ENCODE results near the gene CSK.

CSK gene

DNA sequence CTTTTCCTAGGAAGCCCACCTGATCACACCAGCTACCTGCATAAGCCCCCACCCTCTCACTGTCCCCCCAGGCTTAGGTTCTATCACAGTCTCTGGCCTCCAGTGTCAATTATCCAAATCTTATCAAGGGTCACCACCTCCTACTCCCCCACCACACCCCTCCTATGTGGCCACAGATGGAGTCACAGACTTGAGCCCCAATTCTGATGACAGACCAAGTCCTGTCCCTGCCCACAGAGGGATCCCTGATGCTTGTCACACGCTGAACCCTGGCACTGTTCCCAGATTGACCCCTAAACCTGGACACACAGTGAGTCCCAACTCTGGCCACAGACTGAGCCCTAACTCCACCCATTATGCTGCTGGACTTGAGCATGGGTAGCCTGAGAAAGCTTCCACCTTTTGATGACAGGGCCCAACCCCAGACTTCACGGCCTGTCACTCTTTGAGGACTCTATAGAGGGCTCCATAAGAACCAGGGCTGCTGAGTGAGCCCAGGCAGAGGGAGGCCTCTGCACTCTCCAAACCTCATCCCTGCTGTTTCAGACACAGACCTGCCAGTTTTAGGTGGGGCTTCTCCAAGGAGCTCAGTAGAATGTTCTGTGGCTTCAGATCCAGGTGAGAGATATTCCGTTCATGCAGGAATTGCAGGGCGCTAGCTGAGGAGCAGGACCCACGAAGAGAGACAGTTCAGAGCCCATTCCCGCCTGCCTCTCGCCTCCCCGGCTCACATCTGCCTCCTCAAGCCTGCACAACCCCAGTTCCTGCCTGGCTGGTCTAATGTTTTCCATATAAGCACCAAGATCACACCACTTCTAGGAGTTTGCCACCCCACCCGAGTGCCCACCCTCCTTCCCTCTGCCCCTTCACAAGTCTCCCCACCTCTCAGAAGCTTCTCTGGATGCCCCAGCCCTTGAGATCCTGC is 59.2 kb downstream of the CSK start:
- DNase-seq, result no peak

DNA sequence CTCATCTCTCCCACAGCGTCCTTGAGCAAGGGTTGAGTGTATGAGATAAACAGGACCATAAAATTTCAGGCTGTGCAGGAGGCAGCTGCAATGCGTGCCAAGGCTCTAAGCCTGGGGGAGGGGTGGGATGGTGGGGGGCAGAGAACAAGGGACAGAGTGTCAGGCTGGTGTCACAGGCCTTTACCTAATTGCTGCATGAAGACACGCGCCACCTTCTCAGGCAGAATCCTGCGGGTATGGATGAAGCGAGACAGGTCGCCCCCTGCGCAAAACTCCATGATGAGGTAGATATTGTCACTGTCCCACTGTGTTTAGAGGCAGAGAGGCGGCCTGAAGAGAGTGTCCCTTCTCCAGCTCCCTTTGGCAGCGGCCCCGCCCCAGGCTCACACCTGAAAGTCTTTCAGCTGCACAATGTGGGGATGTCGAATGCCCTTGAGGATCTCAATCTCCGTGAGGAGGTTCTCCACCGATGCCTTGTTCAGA is 60.1 kb downstream of the CSK start:
- no peak for DNase-seq

DNA sequence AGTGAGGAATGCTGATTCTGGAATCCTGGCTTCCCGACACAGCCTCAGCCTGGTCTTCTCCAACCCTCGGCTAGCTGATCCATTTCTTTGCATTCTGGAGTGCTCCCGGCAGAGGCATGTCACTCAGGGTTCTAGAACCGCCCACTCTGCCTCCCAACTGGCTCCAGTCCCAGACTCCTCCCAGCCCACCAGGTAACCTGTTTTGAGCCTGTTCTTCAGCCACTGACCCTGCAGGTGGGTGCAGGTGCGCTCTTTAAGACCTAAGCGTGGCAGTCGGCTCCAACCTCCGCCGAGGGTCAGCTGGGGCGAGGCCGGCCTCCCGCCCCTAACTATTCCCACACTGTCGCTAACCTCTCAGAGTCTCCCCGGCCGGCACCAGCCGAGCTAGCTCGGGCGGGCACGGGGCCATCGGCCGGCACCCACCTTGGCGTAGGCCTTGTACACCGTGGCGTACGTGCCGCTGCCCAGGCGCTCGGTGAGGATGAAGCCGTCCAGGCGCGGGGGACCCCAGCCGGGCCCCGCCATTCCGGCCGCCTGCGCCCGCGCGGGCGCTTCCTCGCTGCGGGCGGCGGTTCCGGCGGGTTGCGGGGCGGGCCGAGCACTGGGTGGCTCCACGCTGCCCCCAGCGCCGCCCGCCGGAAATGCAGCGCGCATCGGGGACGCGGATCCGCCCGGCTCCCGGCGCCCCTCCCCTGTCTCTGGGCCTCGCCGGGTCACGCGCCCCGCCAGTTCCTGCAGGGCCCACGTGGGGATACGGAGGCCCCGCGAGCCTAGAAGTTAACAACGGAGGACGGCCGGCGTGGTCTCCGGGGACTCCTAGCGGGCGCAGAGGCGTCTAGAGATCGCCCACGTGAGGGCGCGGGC is 60.9 kb downstream of the CSK start, which contains the start of gene ULK3:
TSS of gene ULK3 (minus strand) at position 576 of the 864 bp plus-strand sequence. CDS start at position 525, 51 bp downstream.
- peak; percentile 49 to 94 (median 85) for DNase-seq

DNA sequence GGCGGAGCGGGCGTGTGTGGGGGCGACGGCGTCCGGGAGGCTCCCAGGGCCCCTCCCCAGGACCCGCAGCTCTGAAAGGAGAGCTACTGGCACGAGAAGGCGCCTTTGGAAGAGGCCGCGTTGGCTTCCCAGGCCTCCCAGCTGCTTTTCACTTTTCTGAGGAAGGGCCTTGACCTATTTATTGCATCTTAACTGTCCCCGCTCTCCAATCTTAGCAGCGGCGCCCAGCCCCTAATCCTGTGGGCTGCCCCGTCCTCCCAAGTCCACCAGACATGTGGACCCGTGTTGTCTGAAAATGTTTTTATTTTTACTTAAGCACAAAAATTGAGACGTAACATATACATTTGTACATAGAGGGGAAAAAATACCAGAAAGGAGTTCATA is 61.6 kb downstream of the CSK start:
- no peak for DNase-seq

DNA sequence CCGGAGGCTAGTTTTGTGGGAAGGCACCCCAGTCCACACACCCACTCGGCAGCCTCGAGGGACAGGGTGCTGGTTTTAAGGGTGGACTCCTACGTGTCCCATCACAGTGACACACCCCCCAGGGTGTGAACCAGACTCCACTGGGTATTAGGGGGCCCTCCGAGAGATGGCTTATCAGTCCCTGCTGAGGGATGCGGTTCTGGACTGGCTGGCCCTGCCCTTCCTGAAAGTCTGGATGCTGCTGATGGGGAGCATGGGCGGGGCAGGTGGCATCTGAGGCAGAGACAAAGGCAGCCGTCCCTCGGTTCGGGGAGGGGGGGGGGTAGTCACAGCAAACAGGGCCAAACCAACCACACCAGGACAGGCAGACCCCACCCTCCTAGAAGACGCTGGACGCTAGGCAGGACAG is 62.0 kb downstream of the CSK start:
- DNase-seq, result peak in 1 of 58 donors; percentile 24

DNA sequence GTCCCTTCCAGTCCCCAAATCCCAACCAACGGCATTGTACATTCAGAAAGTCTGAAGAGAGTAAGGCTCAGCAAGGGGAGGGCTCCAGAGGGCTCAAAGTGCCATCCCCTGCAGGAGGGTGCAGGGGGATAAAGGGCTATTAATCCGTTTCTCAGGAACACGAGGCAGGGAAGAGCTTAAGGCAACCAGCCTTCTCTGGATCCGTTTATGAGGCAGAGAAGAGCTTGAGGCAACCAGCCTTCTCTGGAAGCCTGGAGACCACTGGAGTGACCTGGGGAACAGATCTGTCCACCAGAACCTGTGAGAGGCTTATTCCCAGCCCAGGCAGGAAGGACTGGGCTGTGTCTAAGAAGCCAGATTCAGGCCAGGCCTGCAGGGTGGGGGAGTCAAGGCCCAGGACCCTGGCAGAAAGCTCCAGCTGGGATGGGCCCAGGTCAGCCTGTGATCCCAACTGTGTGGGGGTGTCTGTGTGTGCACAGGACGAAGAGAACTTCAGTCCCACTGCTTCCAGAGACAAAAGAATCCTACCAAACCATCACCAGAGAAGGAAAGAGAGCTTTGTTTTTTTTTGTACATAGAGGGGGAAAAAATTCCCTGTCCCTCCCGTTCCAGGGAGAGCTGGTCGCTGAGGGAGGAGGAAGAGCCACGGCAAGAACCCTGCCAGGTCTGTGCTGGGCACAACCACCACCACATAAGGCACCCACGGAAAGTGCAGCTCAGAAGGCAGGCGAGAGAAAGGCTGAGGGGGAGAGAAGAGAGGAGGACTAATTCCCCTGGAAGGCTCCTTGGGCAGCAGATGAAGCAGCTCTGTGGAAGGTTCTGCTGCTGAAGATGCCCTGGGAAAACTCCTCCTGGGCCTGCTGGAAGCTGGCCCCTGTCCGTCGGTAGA is 62.7 kb downstream of the CSK start:
- no peak for DNase-seq

DNA sequence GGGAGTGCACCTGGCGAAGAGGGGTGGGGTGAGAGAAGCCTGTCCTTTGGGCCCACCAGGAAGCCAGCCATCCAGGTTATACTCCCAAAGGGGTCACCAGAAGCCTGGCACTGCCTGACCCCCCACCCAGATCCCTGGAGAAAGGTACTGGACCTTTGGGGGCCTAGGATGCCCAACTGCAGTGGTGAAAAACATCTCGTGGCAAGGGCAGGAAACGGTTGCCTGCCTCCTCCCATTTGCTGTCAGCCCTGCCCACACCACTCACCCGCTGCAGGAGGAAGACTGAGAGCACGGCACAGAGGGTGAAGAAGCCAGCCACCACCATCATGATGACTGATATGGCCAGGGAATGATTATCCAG is 63.3 kb downstream of the CSK start:
- no peak for DNase-seq

DNA sequence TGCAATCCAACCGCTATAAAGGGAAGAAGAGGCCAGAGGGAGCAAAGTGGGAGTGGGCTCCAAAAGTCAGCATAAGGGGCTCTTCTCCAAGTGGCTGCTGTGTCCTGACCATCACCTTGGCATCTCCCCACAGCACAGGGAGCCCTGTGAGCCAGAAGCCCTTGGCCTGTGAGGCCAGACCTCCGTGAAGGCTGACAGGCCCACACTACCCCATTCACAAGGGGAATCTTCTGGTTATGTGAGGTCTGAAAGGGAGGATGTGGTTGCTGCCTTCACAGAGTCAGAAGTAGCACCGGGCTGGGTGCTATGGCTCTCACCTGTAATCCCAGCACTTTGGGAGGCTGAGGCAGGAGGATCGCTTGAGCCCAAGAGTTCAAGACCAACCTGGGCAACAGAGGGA is 63.7 kb downstream of the CSK start:
- no peak for DNase-seq

DNA sequence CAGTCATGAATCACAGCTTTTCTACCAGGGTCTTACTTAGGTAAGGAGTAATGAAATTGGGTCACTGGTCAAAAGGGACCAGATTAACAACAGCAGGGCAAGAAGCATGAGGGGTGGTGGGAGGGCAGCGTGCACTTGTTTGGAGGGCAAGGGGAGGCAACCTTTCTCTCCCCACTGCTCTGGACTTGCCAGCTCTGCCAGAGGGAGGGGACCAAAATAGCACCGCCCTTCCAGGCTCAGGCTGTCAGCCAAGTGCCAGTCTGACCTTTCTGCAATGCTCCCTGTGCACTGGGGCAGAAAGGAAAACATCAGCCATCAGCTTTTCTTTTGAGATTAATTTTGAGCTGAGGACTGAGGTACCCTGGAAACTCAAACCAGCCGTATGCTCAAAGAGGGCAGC is 65.6 kb downstream of the CSK start:
- peak in 15 of 58 donors; percentile 3 to 69 (median 22) for DNase-seq

DNA sequence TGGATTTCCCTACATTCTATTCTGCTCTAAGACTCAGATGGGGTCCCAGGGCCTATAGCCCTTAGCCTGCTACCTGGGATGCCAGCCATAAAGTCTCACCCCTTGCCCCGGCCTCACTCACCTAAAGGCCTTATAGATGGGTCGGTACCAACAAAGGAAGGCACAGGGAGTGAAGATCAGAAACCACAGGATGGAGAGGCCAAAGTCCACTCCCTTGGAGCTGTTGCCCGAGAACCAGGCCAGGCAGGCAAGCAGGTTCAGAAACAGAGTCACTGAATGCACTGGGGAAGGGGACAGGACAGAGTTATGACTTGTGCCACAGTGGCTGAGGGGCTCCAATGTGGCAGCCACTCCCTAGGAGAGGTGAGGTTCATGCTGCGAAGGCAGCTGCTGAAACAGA is 68.5 kb downstream of the CSK start:
- DNase-seq, result no peak

DNA sequence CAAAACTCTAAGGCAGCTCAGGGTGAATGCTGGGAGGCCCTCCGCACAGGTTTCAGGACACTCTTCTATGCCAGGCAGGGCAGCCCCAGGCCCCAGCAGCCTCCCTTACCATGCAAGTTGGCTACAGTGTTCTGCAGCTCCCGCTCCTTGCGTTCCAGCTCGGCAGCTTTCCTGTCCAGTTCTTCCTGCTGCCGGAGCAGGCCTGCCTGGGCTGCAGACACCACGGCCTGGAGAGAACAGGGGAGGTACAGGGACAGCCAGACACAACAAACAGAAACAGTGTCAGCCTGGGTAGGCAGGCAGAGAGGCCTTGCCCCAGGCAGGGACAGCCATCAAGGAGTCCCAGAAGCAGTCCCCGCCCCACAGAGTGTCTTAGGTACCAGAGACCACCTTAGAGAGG is 70.1 kb downstream of the CSK start:
- DNase-seq, result no peak
